H1 (cell line): Measurements from ENCODE around the gene USP50. TPM values are rescaled to one million over a fixed set of nuclear protein-coding genes. Genes with fewer than 3 reads are reported as not detected.

Source experiments
- CTCF ChIA-PET: fragments of 300-600 bp; sonication (Branson Sonifier 250); formaldehyde crosslinking; loops from one replicate; lab custom pipeline; 2021; ENCODE audit not compliant: partially characterized antibody; lab: Charles Lee
- POLR2A ChIA-PET: fragments of 300-600 bp; sonication (Branson Sonifier 250); formaldehyde crosslinking; loops from one replicate; lab custom pipeline; 2021; ENCODE audit warnings: inconsistent platforms; ENCODE audit not compliant: partially characterized antibody; lab: Charles Lee
- DNase-seq, 2 experiments: peaks; one replicate each; pipeline versions ENCODE4 v3.0.0 to v3.0.0-alpha.2; 2010 to 2022; ENCODE audit warnings: low spot score in 2 of 2, low read depth in 1 of 2, mixed read lengths in 1 of 2
- FAIRE-seq: peaks from 2 replicates; lab custom pipeline; 2011; peaks lifted over from hg19 to GRCh38; lab: Jason Lieb, UNC
- H2AFZ ChIP-seq: 2 replicates; pipeline ENCODE4 v1.8.1; 2012; ENCODE audit warnings: low read length, inconsistent platforms
- H2AK5ac ChIP-seq: 2 replicates; pipeline ENCODE4 v1.6.1; 2013; ENCODE audit warnings: low read depth, low read length
- H2BK120ac ChIP-seq: replicated peaks from 2 replicates; pipeline ENCODE3; 2013; ENCODE audit warnings: low read depth, low read length, inconsistent platforms
- H2BK12ac ChIP-seq: 2 replicates; pipeline ENCODE4 v1.6.1; 2013; ENCODE audit warnings: low read depth, low read length
- H2BK15ac ChIP-seq: 2 replicates; pipeline ENCODE4 v1.6.1; 2013; ENCODE audit warnings: low read length
- H2BK20ac ChIP-seq: 2 replicates; pipeline ENCODE4 v1.6.1; 2013; ENCODE audit warnings: low read length
- H2BK5ac ChIP-seq: 2 replicates; pipeline ENCODE4 v1.6.1; 2013; ENCODE audit warnings: low read depth, low read length
- H3K14ac ChIP-seq: 2 replicates; pipeline ENCODE4 v1.6.1; 2013; ENCODE audit warnings: inconsistent platforms; ENCODE audit not compliant: insufficient read length
- H3K18ac ChIP-seq: 2 replicates; pipeline ENCODE4 v1.6.1; 2013; ENCODE audit warnings: low read length; ENCODE audit errors: extremely low read depth
- H3K23ac ChIP-seq: 2 replicates; pipeline ENCODE4 v1.6.1; 2013; ENCODE audit warnings: inconsistent platforms; ENCODE audit not compliant: insufficient read length
- H3K23me2 ChIP-seq: 2 replicates; pipeline ENCODE4 v1.6.1; 2013; ENCODE audit warnings: low read depth, low read length
- H3K27ac ChIP-seq: 2 replicates; pipeline ENCODE4 v1.6.1; 2011; ENCODE audit warnings: low read depth, low read length, inconsistent platforms
- H3K27me3 ChIP-seq, 4 experiments: replicated peaks in 1 of 4; 1 replicate in 1 of 4; 2 replicates in 3 of 4; pipeline versions ENCODE4 v1.6.1 to v1.8.1; 2011 to 2013; ENCODE audit warnings: low read length in 3 of 4, mild to moderate bottlenecking in 3 of 4, inconsistent platforms in 2 of 4, mixed read lengths in 2 of 4, moderate library complexity in 1 of 4; ENCODE audit not compliant: control insufficient read depth in 3 of 4, insufficient read depth in 3 of 4; ENCODE audit errors: extremely low read depth in 1 of 4
- H3K36me3 ChIP-seq, 4 experiments: 2 replicates each; pipeline versions ENCODE4 v1.6.1 to v1.8.1; 2011 to 2013; ENCODE audit warnings: mild to moderate bottlenecking in 4 of 4, low read length in 3 of 4, moderate library complexity in 2 of 4, control low read depth in 1 of 4, inconsistent platforms in 1 of 4; ENCODE audit not compliant: insufficient read depth in 4 of 4, control insufficient read depth in 2 of 4
- H3K4ac ChIP-seq: replicated peaks from 2 replicates; pipeline ENCODE3; 2013; ENCODE audit warnings: low read length, low read depth, mixed read lengths, inconsistent platforms; ENCODE audit not compliant: insufficient read length
- H3K4me1 ChIP-seq, 4 experiments: replicated peaks in 1 of 4; 1 replicate in 1 of 4; 2 replicates in 3 of 4; pipeline versions ENCODE4 v1.6.1 to v1.8.1; 2011 to 2013; ENCODE audit warnings: low read length in 3 of 4, inconsistent platforms in 2 of 4, mixed read lengths in 1 of 4; ENCODE audit not compliant: insufficient read depth in 4 of 4, control insufficient read depth in 3 of 4
- H3K4me2 ChIP-seq, 2 experiments: 2 replicates each; pipeline versions ENCODE4 v1.6.1 to v1.8.1; 2011 to 2013; ENCODE audit warnings: low read depth in 2 of 2, low read length in 2 of 2, control low read depth in 1 of 2, inconsistent platforms in 1 of 2, mild to moderate bottlenecking in 1 of 2; ENCODE audit not compliant: insufficient read depth in 1 of 2
- H3K4me3 ChIP-seq, 4 experiments: fragments of 200-600, 300-600 bp in 1 of 4; sonication (generic), shearing (Covaris generic), sonication (Bioruptor Twin) in 1 of 4; 2 replicates each; pipeline versions ENCODE4 v1.5.1 to v1.8.1; 2011 to 2016; ENCODE audit warnings: low read length in 4 of 4, low read depth in 3 of 4, control low read depth in 2 of 4, inconsistent platforms in 2 of 4, mild to moderate bottlenecking in 2 of 4, mixed read lengths in 1 of 4, moderate library complexity in 1 of 4; ENCODE audit not compliant: insufficient read depth in 2 of 4; ENCODE audit errors: extremely low read depth in 1 of 4
- H3K56ac ChIP-seq: replicated peaks from 2 replicates; pipeline ENCODE3; 2013; ENCODE audit warnings: low read depth, mild to moderate bottlenecking, mixed read lengths, low read length, inconsistent platforms; ENCODE audit not compliant: insufficient read length
- H3K79me1 ChIP-seq: 2 replicates; pipeline ENCODE4 v1.6.1; 2013; ENCODE audit warnings: low read depth, low read length, control low read depth
- H3K79me2 ChIP-seq, 2 experiments: 2 replicates each; pipeline versions ENCODE4 v1.6.1 to v1.8.1; 2012 to 2013; ENCODE audit warnings: low read length in 2 of 2, mild to moderate bottlenecking in 2 of 2, inconsistent platforms in 1 of 2; ENCODE audit not compliant: insufficient read depth in 2 of 2, control insufficient read depth in 1 of 2
- H3K9ac ChIP-seq, 4 experiments: replicated peaks in 1 of 4; 1 replicate in 1 of 4; 2 replicates in 3 of 4; pipeline versions ENCODE4 v1.6.1 to v1.8.1; 2011 to 2013; ENCODE audit warnings: low read depth in 3 of 4, low read length in 3 of 4, control low read depth in 2 of 4, mild to moderate bottlenecking in 2 of 4, moderate library complexity in 2 of 4, inconsistent platforms in 1 of 4; ENCODE audit errors: extremely low read depth in 1 of 4
- H3K9me3 ChIP-seq, 2 experiments: 2 replicates each; pipeline versions ENCODE4 v1.6.1 to v1.8.1; 2012 to 2013; ENCODE audit warnings: mild to moderate bottlenecking in 2 of 2, moderate library complexity in 2 of 2, control low read depth in 1 of 2, inconsistent platforms in 1 of 2, low read depth in 1 of 2, low read length in 1 of 2, mixed read lengths in 1 of 2; ENCODE audit not compliant: insufficient read depth in 2 of 2
- H4K20me1 ChIP-seq, 2 experiments: replicated peaks in 1 of 2; 2 replicates each; pipeline versions ENCODE3 to v1.8.1; 2011 to 2013; ENCODE audit warnings: inconsistent platforms in 2 of 2, low read length in 2 of 2, mild to moderate bottlenecking in 1 of 2; ENCODE audit not compliant: insufficient read depth in 2 of 2, control insufficient read depth in 1 of 2
- H4K5ac ChIP-seq: 2 replicates; pipeline ENCODE4 v1.6.1; 2013; ENCODE audit warnings: low read length, low read depth, mixed read lengths, inconsistent platforms; ENCODE audit not compliant: insufficient read length
- H4K8ac ChIP-seq: 2 replicates; pipeline ENCODE4 v1.8.0; 2013; ENCODE audit warnings: mild to moderate bottlenecking, moderate library complexity, low read length, inconsistent platforms; ENCODE audit not compliant: insufficient read depth; ENCODE audit errors: extremely low read depth
- H4K91ac ChIP-seq: replicated peaks from 2 replicates; pipeline ENCODE3; 2013; ENCODE audit warnings: low read length, mixed read lengths, inconsistent platforms; ENCODE audit not compliant: insufficient read length
- CEBPB ChIP-seq: IDR thresholded peaks from 2 replicates; pipeline ENCODE4 v1.6.1; 2012; ENCODE audit warnings: low read depth, low read length
- SIN3A ChIP-seq, 2 experiments: IDR thresholded peaks in 1 of 2; conservative IDR thresholded peaks in 1 of 2; 2 replicates each; pipeline ENCODE4 v1.6.1; 2011 to 2012; ENCODE audit warnings: low read length in 2 of 2, improper control_type of control experiment in 1 of 2, low read depth in 1 of 2, mild to moderate bottlenecking in 1 of 2
- SP1 ChIP-seq: IDR thresholded peaks from 2 replicates; pipeline ENCODE4 v1.6.1; 2011; ENCODE audit warnings: low read depth, low read length
- WGBS, 2 experiments: shearing (Covaris generic) in 1 of 2; methylation state at CpG; one replicate each; pipeline versions ENCODE4 v1.1.6 to v1.1.7; 2013 to 2015; ENCODE audit warnings: low lambda C conversion rate in 2 of 2, mixed read lengths in 2 of 2, inconsistent platforms in 1 of 2, low coverage in 1 of 2, missing lambda C conversion rate in 1 of 2; ENCODE audit not compliant: insufficient replicate concordance in 2 of 2, insufficient coverage in 1 of 2, insufficient read length in 1 of 2; ENCODE audit errors: extremely low coverage in 1 of 2, missing lambda C conversion rate in 1 of 2; 5-methylcytosine and 5-hydroxymethylcytosine counted together
- polyA plus RNA-seq, 7 experiments: library from polyadenylated mRNA; depleted of rRNA in 3 of 7; stranded (reverse) in 5 of 7; unstranded in 2 of 7; fragments of >200 nt in 5 of 7; fragments of 200-250 nt in 2 of 7; gene quantifications; 1 replicate in 5 of 7; 2 replicates in 1 of 7; 4 replicates in 1 of 7; pipeline versions ENCODE4 v1.2.1 to v1.2.3, GENCODE V29; 2011 to 2013; ENCODE audit warnings: missing spikeins in 2 of 7, mixed read lengths in 2 of 7
- total RNA-seq: library from RNA; stranded (reverse); fragmentation: NEBNext Ultra II Directional; extraction: Animal tissue kit (Norgen Biotek cat#: 25700); gene quantifications from 2 replicates; pipeline ENCODE4 v1.2.1, GENCODE V29; 2021

Gene USP50
- total and polyA plus RNA-seq, 2 of the 8 experiments (the other 6 are each of a cell fraction or from before 2014, with no cell fraction given), result not detected

- FAIRE-seq, result no peak
- H2BK120ac ChIP-seq, result no peak overlapping the region
- no peak overlapping the region for H2BK20ac ChIP-seq
- no peak overlapping the region for H3K27ac ChIP-seq
- no peak overlapping the region for H3K9ac ChIP-seq
- no peaks in the 10 kb centered on the region for H3K27me3 ChIP-seq
- H3K79me1 ChIP-seq, result no peaks in the 10 kb centered on the region
- no peak overlapping the region for H4K5ac ChIP-seq
- DNase-seq, result peak in 1 of 2 experiments; percentile 62
- WGBS, 2 experiments, result 71% methylated on average over 7 of the region's 8 CpGs; no CpG with 5 or more reads in 1 of the 2 experiments
- H2AFZ ChIP-seq, result no peak overlapping the region
- H3K36me3 ChIP-seq, result no peaks in the 10 kb centered on the region
- H3K23me2 ChIP-seq, result no peaks in the 10 kb centered on the region
- no peaks in the 10 kb centered on the region for H4K20me1 ChIP-seq
- no peak overlapping the region for H2BK12ac ChIP-seq
- no peak overlapping the region for H3K18ac ChIP-seq
- H3K14ac ChIP-seq, result no peak overlapping the region
- no peaks in the 10 kb centered on the region for H3K9me3 ChIP-seq
- TF ChIP-seq CEBPB (no peak), SP1 (no peak), SIN3A (conservative IDR thresholded peaks at IDR 0.05 in 1 of 2, IDR thresholded peaks at IDR 0.05 in 1 of 2; ENCODE audit: low read depth in 1 of 2, low read length in 2 of 2) (0 out of 4 replicates have a peak, but pooled peaks of 1 of the 2 experiments have one; percentile 41)
- ChIA-PET POLR2A (interaction anchor here (1.0 to 1.3 kb wide), 4 partner anchors 9 to 152 kb away, joined by 3 read pairs; partner anchors contain the start of gene GABPB1), CTCF (interaction anchor here (0.6 kb wide), 1 partner anchor 11 kb away, joined by 3 read pairs; no protein-coding TSS in a partner anchor)
- H3K23ac ChIP-seq, result no peak overlapping the region
- H4K91ac ChIP-seq, result no peak overlapping the region
- no peak overlapping the region for H3K4me2 ChIP-seq
- H3K79me2 ChIP-seq, result no peaks in the 10 kb centered on the region
- H3K56ac ChIP-seq, result no peak overlapping the region
- H3K4me1 ChIP-seq, result peaks cover 0 to 3% (median 2%) of the 10 kb centered on the region in 4 experiments; a peak in 2 of 7 replicates
- no peak overlapping the region; a peak in 2 of 8 replicates for H3K4me3 ChIP-seq
- no peak overlapping the region for H4K8ac ChIP-seq
- no peak overlapping the region for H2BK15ac ChIP-seq
- H3K4ac ChIP-seq, result no peak overlapping the region
- no peak overlapping the region for H2BK5ac ChIP-seq
- H2AK5ac ChIP-seq, result no peak overlapping the region
Observed at GRCh38 chr15:50506121-50506520, 40.3 kb downstream of the USP50 start.
